ENCODE data around the gene PTPRJ.

GRCh38 chr11:48017831-48018527 lies 37.6 kb downstream of the PTPRJ start:
- TF ChIP-seq CTCF (IDR thresholded peaks at IDR 0.05), result no peak
- no peak for TF ChIP-seq POLR2A (IDR thresholded peaks at IDR 0.05)

Data from right lobe of liver (tissue), 4 donors.